HG02610 (cell line): Measurements from ENCODE around the gene SLC41A2.
"Not testable (repeated sequence)": the region's sequence is repeated elsewhere in the genome, so short reads cannot be mapped to it uniquely, and the experiment has no call there.

Experiments used
- ATAC-seq: cut with Tn5 transposase; IDR thresholded peaks from one replicate; pipeline ENCODE4 v1.9.1; 2021; ENCODE audit warnings: mild to moderate bottlenecking, moderate library complexity; ENCODE audit not compliant: unreplicated experiment

Gene SLC41A2

GRCh38 chr12:104958001-104958804 is at the start of gene SLC41A2:
Gene SLC41A2, minus strand, starts transcription at chr12:104958290. Its CDS starts 29,763 bp downstream, at chr12:104928527.
- ATAC-seq = peak; percentile 74

GRCh38 chr12:105001476-105001875 is 43.4 kb upstream of the SLC41A2 start:
- no peak for ATAC-seq

- ATAC-seq = no peak
Observed at GRCh38 chr12:104999347-104999685, 41.2 kb upstream of the SLC41A2 start.

- ATAC-seq = no peak
Observed at GRCh38 chr12:104998423-104999346, 40.6 kb upstream of the SLC41A2 start.

- ATAC-seq = no peak
Observed at GRCh38 chr12:104997541-104997940, 39.5 kb upstream of the SLC41A2 start.

GRCh38 chr12:104994336-104994735 is 36.2 kb upstream of the SLC41A2 start:
- no peak for ATAC-seq

GRCh38 chr12:104991565-104992128 is 33.6 kb upstream of the SLC41A2 start:
- no peak for ATAC-seq

- no peak for ATAC-seq
Observed at GRCh38 chr12:104990950-104991349, 32.9 kb upstream of the SLC41A2 start.

- peak; percentile 98 for ATAC-seq
Observed at GRCh38 chr12:104986022-104986941, 28.2 kb upstream of the SLC41A2 start, which contains the start of gene NOPCHAP1. Gene NOPCHAP1, plus strand, starts transcription at chr12:104986316. Its CDS starts 37 bp downstream, at chr12:104986353.

- ATAC-seq = no peak
Observed at GRCh38 chr12:104985206-104985605, 27.1 kb upstream of the SLC41A2 start.

GRCh38 chr12:104977688-104978087 is 19.6 kb upstream of the SLC41A2 start:
- not testable (repeated sequence) for ATAC-seq

- ATAC-seq = no peak
Observed at GRCh38 chr12:104976703-104977102, 18.6 kb upstream of the SLC41A2 start.

- no peak for ATAC-seq
Observed at GRCh38 chr12:104975587-104976343, 17.7 kb upstream of the SLC41A2 start.

- peak; percentile 99 for ATAC-seq
Observed at GRCh38 chr12:104974626-104975290, 16.7 kb upstream of the SLC41A2 start.

GRCh38 chr12:104973250-104973649 is 15.2 kb upstream of the SLC41A2 start:
- no peak for ATAC-seq

- ATAC-seq = no peak
Observed at GRCh38 chr12:104971306-104971705, 13.2 kb upstream of the SLC41A2 start.

- no peak for ATAC-seq
Observed at GRCh38 chr12:104969343-104969742, 11.3 kb upstream of the SLC41A2 start.

- ATAC-seq = peak; percentile 80
Observed at GRCh38 chr12:104966677-104967076, 8.6 kb upstream of the SLC41A2 start.

GRCh38 chr12:104964856-104965205 is 6.7 kb upstream of the SLC41A2 start:
- ATAC-seq = no peak
